Muscle layer of colon (tissue), 2 donors: ENCODE data around the gene RELN.
"Not testable (repeated sequence)": the region's sequence is repeated elsewhere in the genome, so short reads cannot be mapped to it uniquely, and the experiment has no call there.

ENCODE experiments used
- H3K27ac ChIP-seq: one replicate; pipeline ENCODE4 v1.7.0; 2013; ENCODE audit warnings: low read depth, mild to moderate bottlenecking, low read length, moderate library complexity
- H3K27me3 ChIP-seq, 2 donors: one replicate each; pipeline ENCODE4 v1.7.0; 2013; ENCODE audit warnings: low read length in 2 of 2, mild to moderate bottlenecking in 2 of 2; ENCODE audit not compliant: insufficient read depth in 2 of 2, control insufficient read depth in 1 of 2
- H3K36me3 ChIP-seq: one replicate; pipeline ENCODE4 v1.7.0; 2013; ENCODE audit warnings: mild to moderate bottlenecking, low read length; ENCODE audit not compliant: insufficient read depth
- H3K4me1 ChIP-seq: one replicate; pipeline ENCODE4 v1.7.0; 2013; ENCODE audit warnings: mild to moderate bottlenecking, low read length; ENCODE audit not compliant: insufficient read depth
- H3K4me3 ChIP-seq, 2 donors: one replicate each; pipeline ENCODE4 v1.7.0; 2013; ENCODE audit warnings: low read length in 2 of 2, low read depth in 1 of 2, mild to moderate bottlenecking in 1 of 2, moderate library complexity in 1 of 2
- H3K9ac ChIP-seq: one replicate; pipeline ENCODE4 v1.7.0; 2013; ENCODE audit warnings: low read length
- H3K9me3 ChIP-seq: one replicate; pipeline ENCODE4 v1.7.0; 2013; ENCODE audit warnings: mild to moderate bottlenecking, low read length
- donor health status: abdominal sarcoma.
- donor health status: Adenocarcinoma of cecum.

RELN gene

DNA sequence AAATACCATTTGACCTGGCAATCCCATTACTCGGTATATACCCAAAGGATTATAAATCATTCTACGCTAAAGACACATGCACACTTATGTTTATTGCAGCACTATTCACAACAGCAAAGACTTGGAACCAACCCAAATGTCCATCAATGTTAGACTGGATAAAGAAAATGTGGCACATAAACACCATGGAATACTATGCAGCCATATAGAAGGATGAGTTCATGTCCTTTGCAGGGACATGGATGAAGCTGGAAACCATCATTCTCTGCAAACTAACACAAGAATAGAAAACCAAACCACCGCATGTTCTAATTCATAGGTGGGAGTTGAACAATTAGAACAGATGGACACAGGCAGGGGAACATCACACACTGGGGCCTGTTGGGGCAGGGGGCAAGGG lies 502.6 kb downstream of the RELN start:
- not testable (repeated sequence) for H3K4me3 ChIP-seq, H3K9me3 ChIP-seq, H3K9ac ChIP-seq, H3K27ac ChIP-seq, H3K27me3 ChIP-seq, H3K36me3 ChIP-seq, H3K4me1 ChIP-seq

DNA sequence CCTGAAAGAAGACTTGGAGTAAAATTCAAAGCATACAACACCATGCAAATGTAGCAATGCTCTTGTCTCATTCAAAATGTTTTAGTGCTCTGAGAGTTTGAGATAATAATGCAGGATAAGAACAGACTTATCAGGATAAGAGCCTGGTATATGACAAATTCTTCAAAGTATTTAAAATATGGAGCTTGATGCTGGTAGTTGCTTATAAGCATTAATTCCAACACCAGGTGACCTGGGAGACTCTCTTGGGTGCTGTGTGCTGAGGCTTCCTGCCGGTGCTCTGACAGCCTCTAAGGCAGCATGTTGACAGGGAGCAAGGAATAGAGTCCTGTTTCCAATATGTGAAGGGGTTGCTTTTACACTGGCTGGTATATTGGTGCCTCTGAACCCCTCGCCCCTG lies 508.7 kb downstream of the RELN start:
- Histone ChIP-seq H3K27ac (no peak overlapping the region), H3K27me3 (no peaks in the 10 kb centered on the region), H3K36me3 (no peaks in the 10 kb centered on the region), H3K9me3 (no peaks in the 10 kb centered on the region), H3K9ac (no peak overlapping the region), H3K4me3 (no peak overlapping the region), H3K4me1 (no peaks in the 10 kb centered on the region)

DNA sequence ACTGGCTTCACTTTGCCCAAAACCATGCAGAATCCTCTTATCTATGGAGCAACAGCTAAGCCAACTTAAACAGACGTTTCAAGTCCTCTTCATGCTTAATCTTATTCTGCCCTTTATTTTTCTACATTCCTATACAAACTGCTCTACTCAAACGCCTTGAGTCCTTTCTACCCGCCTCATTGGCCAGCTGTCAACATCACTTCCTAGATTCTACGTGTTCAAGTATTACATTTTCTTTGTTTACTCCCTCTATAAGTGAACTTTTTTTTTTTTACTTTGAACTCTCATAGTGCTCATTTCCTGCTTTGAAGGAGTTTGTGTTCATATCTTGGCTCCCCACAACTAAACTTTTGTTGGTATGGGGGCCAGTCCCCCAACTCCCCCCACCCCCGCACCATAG lies 514.5 kb downstream of the RELN start:
- H3K27ac ChIP-seq: no peak overlapping the region
- no peak overlapping the region for H3K9ac ChIP-seq
- H3K27me3 ChIP-seq: no peaks in the 10 kb centered on the region
- H3K9me3 ChIP-seq: no peaks in the 10 kb centered on the region
- H3K4me1 ChIP-seq: no peaks in the 10 kb centered on the region
- no peak overlapping the region for H3K4me3 ChIP-seq
- H3K36me3 ChIP-seq: no peaks in the 10 kb centered on the region

DNA sequence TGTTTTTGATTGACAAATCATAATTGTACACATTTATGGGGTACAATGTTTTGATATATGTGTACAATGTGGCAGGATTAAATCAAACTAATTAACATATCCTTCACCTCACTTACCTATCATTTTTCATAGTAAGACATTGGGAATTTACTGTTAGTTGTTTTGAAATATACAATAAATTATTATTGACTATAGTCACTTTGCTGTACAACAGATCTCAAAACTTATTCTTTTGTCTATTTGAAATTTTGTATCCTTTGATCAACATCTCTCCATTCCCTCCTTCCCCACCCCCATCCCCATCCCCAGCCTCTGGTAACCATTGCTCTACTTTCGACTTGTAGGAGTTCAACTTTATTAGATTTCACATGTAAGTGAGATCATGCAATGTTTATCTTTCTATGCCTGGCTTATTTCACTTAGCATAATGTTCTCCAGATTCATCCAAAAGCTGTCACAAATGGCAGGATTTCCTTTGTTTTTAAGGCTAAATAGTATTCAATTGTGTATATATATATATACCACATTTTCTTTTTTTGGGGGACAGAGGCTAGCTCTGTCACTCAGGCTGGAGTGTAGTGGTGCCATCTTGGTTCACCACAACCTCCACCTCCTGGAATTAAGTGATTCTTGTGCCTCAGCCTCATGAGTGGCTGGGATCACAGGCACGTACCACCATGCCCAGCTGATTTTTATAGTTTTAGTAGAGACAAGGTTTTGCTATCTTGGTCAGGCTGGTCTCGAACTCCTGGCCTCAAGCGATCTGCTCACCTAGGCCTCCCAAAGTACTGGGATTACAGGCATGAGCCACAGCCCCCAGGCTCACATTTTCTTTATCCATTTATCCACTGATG lies 520.1 kb downstream of the RELN start:
- H3K4me1 ChIP-seq: no peaks in the 10 kb centered on the region
- no peak overlapping the region for H3K9ac ChIP-seq
- H3K36me3 ChIP-seq: no peaks in the 10 kb centered on the region
- H3K4me3 ChIP-seq: no peak overlapping the region
- H3K27me3 ChIP-seq: no peaks in the 10 kb centered on the region
- no peak overlapping the region for H3K27ac ChIP-seq
- H3K9me3 ChIP-seq: no peaks in the 10 kb centered on the region

DNA sequence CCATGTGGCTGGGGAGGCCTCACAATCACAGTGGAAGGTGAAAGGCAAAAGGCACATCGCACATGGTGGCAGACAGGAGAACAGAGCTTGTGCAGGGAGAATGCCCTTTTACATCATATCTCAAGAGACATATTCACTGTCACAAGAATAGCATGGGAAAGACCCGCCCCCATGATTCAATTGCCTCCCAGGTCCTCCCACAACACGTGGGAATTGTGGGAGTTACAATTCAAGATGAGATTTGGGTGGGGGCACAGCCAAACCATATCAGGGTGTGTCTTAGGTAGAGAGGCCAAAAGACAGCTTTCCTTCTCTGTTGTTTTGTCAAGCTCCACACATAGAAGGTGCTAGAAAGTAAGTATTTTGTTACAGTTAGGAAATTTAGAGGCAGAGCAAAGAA lies 522.6 kb downstream of the RELN start:
- Histone ChIP-seq H3K4me1 (no peaks in the 10 kb centered on the region), H3K27me3 (no peaks in the 10 kb centered on the region), H3K4me3 (no peak overlapping the region), H3K9me3 (no peaks in the 10 kb centered on the region), H3K9ac (no peak overlapping the region), H3K27ac (no peak overlapping the region), H3K36me3 (no peaks in the 10 kb centered on the region)

DNA sequence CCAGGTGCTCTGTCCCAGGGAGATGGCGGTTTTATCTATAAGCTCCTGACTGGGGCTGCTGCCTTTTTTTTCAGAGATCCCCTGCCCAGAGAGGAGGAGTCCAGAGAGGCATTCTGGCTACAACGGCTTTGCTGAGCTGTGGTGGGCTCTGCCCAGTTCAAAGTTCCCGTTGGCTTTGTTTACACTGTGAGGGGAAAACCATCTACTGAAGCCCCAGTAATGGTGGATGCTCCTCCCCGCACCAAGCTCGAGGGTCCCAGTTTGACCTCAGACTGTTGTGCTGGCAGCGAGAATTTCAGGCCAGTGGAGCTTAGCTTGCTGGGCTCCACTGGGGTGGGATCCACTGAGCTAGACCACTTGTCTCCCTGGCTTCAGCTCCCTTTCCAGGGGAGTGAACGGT lies 527.1 kb downstream of the RELN start:
- no peak overlapping the region for H3K9ac ChIP-seq
- H3K36me3 ChIP-seq: no peaks in the 10 kb centered on the region
- no peaks in the 10 kb centered on the region for H3K9me3 ChIP-seq
- no peaks in the 10 kb centered on the region for H3K27me3 ChIP-seq
- H3K27ac ChIP-seq: no peak overlapping the region
- H3K4me3 ChIP-seq: no peak overlapping the region
- H3K4me1 ChIP-seq: no peaks in the 10 kb centered on the region

DNA sequence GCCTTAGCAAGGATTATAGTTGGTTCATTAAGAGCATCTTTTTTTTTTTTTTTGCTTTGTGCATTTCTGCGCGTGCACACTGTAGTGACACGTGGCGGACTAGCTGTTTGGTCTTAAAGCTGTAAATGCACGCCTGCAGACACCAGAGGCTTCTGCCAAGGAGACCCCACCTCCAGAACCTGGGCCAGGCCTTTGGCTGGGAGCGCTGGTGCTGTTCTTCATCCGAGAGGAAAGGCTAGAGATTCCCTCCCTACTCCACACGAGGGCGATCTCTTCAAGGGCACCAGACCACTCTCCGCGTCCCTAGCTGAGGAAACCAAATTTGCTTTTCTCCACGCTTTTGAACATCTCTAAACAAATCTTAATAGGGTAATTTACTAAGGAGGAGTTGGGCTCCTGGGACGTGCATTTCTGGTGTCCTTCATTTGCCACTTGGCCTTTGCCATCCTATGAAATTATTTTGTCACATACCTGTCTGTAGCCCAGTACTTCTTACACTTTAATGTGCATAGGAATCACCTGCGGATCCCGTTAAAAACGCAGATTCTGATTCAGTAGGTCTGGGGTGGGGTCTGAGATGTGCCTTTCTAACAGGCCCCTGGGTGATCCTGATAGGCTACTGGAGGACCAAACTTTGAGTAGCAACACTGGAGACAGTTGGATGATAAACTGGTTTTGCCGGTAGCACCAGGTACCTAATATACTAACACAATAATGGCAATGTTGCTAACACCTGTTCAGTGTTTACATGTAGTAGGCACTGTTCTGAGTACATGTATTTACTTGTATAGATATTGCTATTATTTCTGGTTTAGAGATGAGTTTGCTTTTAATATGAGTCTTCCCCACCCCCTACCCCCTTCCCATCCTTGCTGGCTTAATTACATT lies 542.1 kb downstream of the RELN start:
- no peaks in the 10 kb centered on the region for H3K9me3 ChIP-seq
- peaks cover 7 to 12% of the 10 kb centered on the region in 2 donors for H3K27me3 ChIP-seq
- H3K36me3 ChIP-seq: no peaks in the 10 kb centered on the region
- no peak overlapping the region for H3K27ac ChIP-seq
- no peak overlapping the region for H3K4me3 ChIP-seq
- H3K9ac ChIP-seq: no peak overlapping the region
- H3K4me1 ChIP-seq: no peaks in the 10 kb centered on the region

DNA sequence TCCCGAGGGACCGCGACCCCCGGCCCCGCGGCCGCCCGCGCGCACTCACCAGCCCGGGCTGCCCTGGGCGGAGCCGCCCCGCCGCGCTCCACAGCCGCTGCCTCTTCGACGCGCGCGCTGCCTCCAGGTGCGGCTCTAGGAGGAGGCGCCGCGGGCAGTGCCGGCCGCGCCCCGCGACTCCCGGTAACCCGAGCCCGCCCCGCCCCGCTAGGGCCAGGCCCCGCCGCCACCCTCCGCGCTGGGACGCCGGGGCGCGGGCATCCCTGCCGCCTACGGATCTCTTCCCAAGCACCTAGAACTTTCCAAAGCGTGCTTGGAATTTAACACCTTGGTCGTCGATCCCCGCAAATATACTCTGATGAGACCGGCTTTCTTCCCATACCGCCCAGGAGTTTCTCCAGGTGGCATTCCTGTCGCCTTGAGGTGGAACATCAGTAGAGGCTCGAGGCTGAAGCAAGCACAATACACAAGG lies 543.4 kb downstream of the RELN start, which contains the start of gene SLC26A5:
SLC26A5 (minus strand) TSS at position 159 of the 472 bp plus-strand sequence. CDS start 24,693 bp downstream, outside the sequence.
- Histone ChIP-seq H3K9ac (no peak within 1 kb of the TSS), H3K4me1 (no peaks in the 10 kb centered on the region), H3K27me3 (peaks cover 7 to 12% of the 10 kb centered on the region in 2 donors), H3K9me3 (no peaks in the 10 kb centered on the region), H3K36me3 (no peaks in the 10 kb centered on the region), H3K27ac (no peak within 1 kb of the TSS), H3K4me3 (peak within 1 kb of the TSS; percentile 13 to 50)

DNA sequence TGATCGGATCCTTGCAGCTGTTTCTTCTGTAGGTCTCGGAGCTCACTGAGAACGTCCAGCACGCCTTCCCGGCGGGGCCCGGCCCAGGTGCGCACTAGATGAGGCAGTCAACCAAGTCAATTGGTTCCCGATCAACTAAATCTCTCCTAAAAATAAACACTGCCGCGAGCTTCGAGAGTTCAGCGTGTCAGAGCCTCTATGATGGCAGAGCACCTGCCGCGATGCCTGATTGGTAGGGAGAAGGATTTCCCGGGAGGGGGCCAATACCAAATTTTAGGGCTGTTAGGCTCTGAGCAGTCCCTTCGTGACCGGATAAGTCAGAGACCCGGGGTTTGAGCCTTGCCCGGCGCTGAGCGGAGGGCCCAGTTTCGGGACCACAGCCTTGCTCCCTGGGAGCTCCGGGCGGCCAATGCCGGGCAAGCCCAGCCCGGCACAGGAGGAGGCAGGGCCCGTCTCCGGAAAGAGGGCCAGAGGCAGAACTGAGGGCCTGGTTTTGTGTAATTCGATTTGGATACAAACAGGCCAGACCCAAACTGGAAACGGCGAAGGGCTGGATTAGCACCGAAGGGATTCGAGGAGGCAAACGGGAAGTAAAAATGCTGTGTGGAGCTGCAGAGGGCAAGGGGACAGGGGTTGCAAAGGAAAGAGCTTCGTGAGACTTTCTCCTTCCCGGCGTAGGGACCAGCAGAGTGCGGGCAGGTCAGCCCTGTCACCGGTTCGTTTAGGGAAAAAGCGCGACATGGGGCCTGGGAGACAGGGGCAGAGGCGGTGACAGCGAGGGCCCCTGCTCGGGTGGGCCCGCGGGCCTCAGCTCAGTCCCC lies 544.0 kb downstream of the RELN start:
- peaks cover 7 to 12% of the 10 kb centered on the region in 2 donors for H3K27me3 ChIP-seq
- H3K36me3 ChIP-seq: no peaks in the 10 kb centered on the region
- H3K27ac ChIP-seq: no peak overlapping the region
- H3K9me3 ChIP-seq: no peaks in the 10 kb centered on the region
- H3K4me1 ChIP-seq: no peaks in the 10 kb centered on the region
- peak overlapping the region; percentile 13 to 50 for H3K4me3 ChIP-seq
- H3K9ac ChIP-seq: no peak overlapping the region

DNA sequence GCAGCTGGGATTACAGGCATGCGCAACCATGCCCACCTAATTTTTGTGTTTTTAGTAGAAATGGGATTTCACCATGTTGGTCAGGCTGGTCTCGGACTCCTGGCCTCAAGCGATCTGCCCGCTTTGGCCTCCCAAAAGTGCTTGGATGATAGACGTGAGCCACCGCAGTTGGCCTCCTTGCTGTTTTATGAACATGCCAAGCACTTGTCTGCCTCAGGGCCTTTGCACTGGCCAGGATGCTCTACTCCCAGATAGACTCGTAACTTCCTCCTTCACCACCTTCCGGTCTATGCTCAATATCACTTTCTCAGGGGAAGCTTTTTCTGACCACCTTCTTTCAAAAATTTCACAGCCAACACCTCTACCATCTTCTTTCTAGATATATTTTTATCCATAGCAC lies 549.8 kb downstream of the RELN start:
- Histone ChIP-seq H3K27ac (no peak overlapping the region), H3K4me3 (no peak overlapping the region), H3K9me3 (no peaks in the 10 kb centered on the region), H3K27me3 (peaks cover 0 to under 1% of the 10 kb centered on the region in 2 donors), H3K36me3 (no peaks in the 10 kb centered on the region), H3K9ac (no peak overlapping the region), H3K4me1 (no peaks in the 10 kb centered on the region)

DNA sequence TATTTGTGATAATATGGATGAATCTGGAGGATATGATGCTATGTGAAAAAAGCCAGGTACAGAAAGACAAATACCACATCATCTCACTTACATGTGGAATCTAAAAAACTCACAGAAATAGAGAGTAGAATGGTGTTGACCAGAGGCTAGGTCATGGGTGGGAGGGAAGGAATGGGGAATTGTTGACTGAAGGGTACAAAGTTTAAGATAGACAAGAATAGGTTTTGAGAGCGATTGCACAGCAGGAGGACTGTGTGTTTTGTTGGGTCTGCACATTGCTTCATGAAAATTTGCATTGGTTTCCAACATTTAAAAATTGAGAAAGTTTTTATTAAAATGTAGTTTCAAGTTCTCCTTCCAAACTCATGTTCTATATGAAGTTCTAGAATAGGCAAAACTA lies 551.8 kb downstream of the RELN start:
- Histone ChIP-seq H3K9me3 (no peaks in the 10 kb centered on the region), H3K27ac (no peak overlapping the region), H3K4me1 (no peaks in the 10 kb centered on the region), H3K27me3 (no peaks in the 10 kb centered on the region), H3K4me3 (no peak overlapping the region), H3K36me3 (no peaks in the 10 kb centered on the region), H3K9ac (no peak overlapping the region)
